Measurements from ENCODE around the gene PDE6H. TPM values are rescaled to one million over a fixed set of nuclear protein-coding genes. Genes with fewer than 3 reads are reported as not detected.

Gene PDE6H
- total RNA-seq, 2 experiments from 2014 or later = not detected

GRCh38 chr12:14950421-14950820, 22.4 kb upstream of the PDE6H start:
- CTCF ChIA-PET = interaction anchor here (1.5 kb wide), 1 partner anchor 180 kb away, joined by 3 read pairs; no protein-coding TSS in a partner anchor
- POLR2A ChIA-PET = interaction anchor here (1.7 to 1.8 kb wide), 2 partner anchors 9 to 180 kb away, joined by 5 read pairs; a partner anchor contains a TSS

- POLR2A ChIA-PET = interaction anchor here (1.4 to 1.8 kb wide), 3 partner anchors 9 to 180 kb away, joined by 5 to 7 read pairs (median 5); partner anchors contain the start of gene ARHGDIB
Observed at GRCh38 chr12:14950982-14951746, 21.7 kb upstream of the PDE6H start.

GRCh38 chr12:14951851-14952250, 21.0 kb upstream of the PDE6H start:
- POLR2A ChIA-PET = interaction anchor here (0.6 to 1.8 kb wide), 6 partner anchors 8 to 369 kb away, joined by 5 to 7 read pairs (median 6); partner anchors contain the start of gene ARHGDIB
- CTCF ChIA-PET = no interaction called here

More at GRCh38 chr12:14950982-14951746, 21.7 kb upstream of the PDE6H start:
- CTCF ChIA-PET = interaction anchor here (1.5 kb wide), 1 partner anchor 181 kb away, joined by 3 read pairs; no protein-coding TSS in a partner anchor

GRCh38 chr12:14952299-14952921, 20.4 kb upstream of the PDE6H start:
- ChIA-PET CTCF (interaction anchor here (1.4 kb wide), 1 partner anchor 12 kb away, joined by 3 read pairs; no protein-coding TSS in a partner anchor), POLR2A (interaction anchor here (0.6 to 1.4 kb wide), 5 partner anchors 10 to 442 kb away, joined by 5 to 7 read pairs (median 6); partner anchors contain the start of gene ARHGDIB)

- POLR2A ChIA-PET = no interaction called here
- CTCF ChIA-PET = interaction anchor here (1.4 kb wide), 1 partner anchor 10 kb away, joined by 3 read pairs; no protein-coding TSS in a partner anchor
Observed at GRCh38 chr12:14953752-14954151, 19.1 kb upstream of the PDE6H start.

- POLR2A ChIA-PET = no interaction called here
- CTCF ChIA-PET = no interaction called here
Observed at GRCh38 chr12:14954269-14954668, 18.6 kb upstream of the PDE6H start.

GRCh38 chr12:14956024-14956891, 16.6 kb upstream of the PDE6H start:
- CTCF ChIA-PET = interaction anchor here (0.6 to 1.1 kb wide), 2 partner anchors 41 to 187 kb away, joined by 3 to 4 read pairs; no protein-coding TSS in a partner anchor
- POLR2A ChIA-PET = no interaction called here

- CTCF ChIA-PET = interaction anchor here (1.1 kb wide), 2 partner anchors 9 to 187 kb away, joined by 3 read pairs; no protein-coding TSS in a partner anchor
- POLR2A ChIA-PET = interaction anchor here (2.6 to 3.2 kb wide), 3 partner anchors 8 to 187 kb away, joined by 11 to 14 read pairs (median 11); a partner anchor contains a TSS
Observed at GRCh38 chr12:14956905-14957304, 15.9 kb upstream of the PDE6H start.

GRCh38 chr12:14957551-14958168, 15.2 kb upstream of the PDE6H start:
- POLR2A ChIA-PET = interaction anchor here (2.6 to 3.2 kb wide), 3 partner anchors 9 to 188 kb away, joined by 11 to 14 read pairs (median 11); a partner anchor contains a TSS
- CTCF ChIA-PET = interaction anchor here (1.1 kb wide), 1 partner anchor 8 kb away, joined by 3 read pairs; no protein-coding TSS in a partner anchor

- POLR2A ChIA-PET = interaction anchor here (2.6 to 3.2 kb wide), 3 partner anchors 10 to 189 kb away, joined by 11 to 14 read pairs (median 11); a partner anchor contains a TSS
Observed at GRCh38 chr12:14958361-14959125, 14.3 kb upstream of the PDE6H start.

GRCh38 chr12:14959126-14959440, 13.8 kb upstream of the PDE6H start:
- ChIA-PET POLR2A (interaction anchor here (2.6 to 3.2 kb wide), 3 partner anchors 11 to 189 kb away, joined by 11 to 14 read pairs (median 11); a partner anchor contains a TSS), CTCF (no interaction called here)

More at GRCh38 chr12:14958361-14959125, 14.3 kb upstream of the PDE6H start:
- CTCF ChIA-PET = no interaction called here

GRCh38 chr12:14959463-14959862, 13.4 kb upstream of the PDE6H start:
- CTCF ChIA-PET = no interaction called here
- POLR2A ChIA-PET = interaction anchor here (1.3 to 3.2 kb wide), 4 partner anchors 9 to 189 kb away, joined by 5 to 14 read pairs (median 11); a partner anchor contains a TSS

- POLR2A ChIA-PET = interaction anchor here (1.3 to 3.2 kb wide), 2 partner anchors 9 to 190 kb away, joined by 5 to 14 read pairs; a partner anchor contains a TSS
Observed at GRCh38 chr12:14959916-14960496, 12.8 kb upstream of the PDE6H start.

GRCh38 chr12:14960548-14961465, 12.0 kb upstream of the PDE6H start:
- ChIA-PET POLR2A (interaction anchor here (1.0 to 1.8 kb wide), 5 partner anchors 9 to 191 kb away, joined by 5 to 22 read pairs (median 7); a partner anchor contains a TSS), CTCF (no interaction called here)

More at GRCh38 chr12:14959916-14960496, 12.8 kb upstream of the PDE6H start:
- CTCF ChIA-PET = no interaction called here

- POLR2A ChIA-PET = interaction anchor here (0.7 to 1.8 kb wide), 6 partner anchors 10 to 596 kb away, joined by 4 to 22 read pairs (median 8); partner anchors contain the start of gene ATF7IP
- CTCF ChIA-PET = no interaction called here
Observed at GRCh38 chr12:14961466-14962152, 11.2 kb upstream of the PDE6H start, which contains the start of gene ARHGDIB. Gene ARHGDIB, minus strand, starts transcription at chr12:14961601. Its CDS starts 10,889 bp downstream, at chr12:14950712.
